Hematopoietic multipotent progenitor cell treated with erythropoietin and hydrocortisone succinate and interleukin-3 and kit ligand, for 8 days (in vitro differentiated cells): ENCODE data around the gene TMEM205.
"Not testable (repeated sequence)": the region's sequence is repeated elsewhere in the genome, so short reads cannot be mapped to it uniquely, and the experiment has no call there.

Experiments
- DNase-seq: peaks from one replicate; pipeline ENCODE4 v3.0.0-alpha.2; 2015

TMEM205 gene

GRCh38 chr19:11346104-11346940, at the start of gene TMEM205, which contains the start of gene CCDC159:
TMEM205 (minus strand) TSS chr19:11346268; CDS start chr19:11345619, 649 bp downstream.
CCDC159 (plus strand) TSS chr19:11346519; CDS start chr19:11346607, 88 bp downstream.
- DNase-seq, result peak; percentile 99

GRCh38 chr19:11390933-11391680, 45.0 kb upstream of the TMEM205 start:
- no peak for DNase-seq

GRCh38 chr19:11390359-11390758, 44.3 kb upstream of the TMEM205 start:
- DNase-seq, result no peak

- DNase-seq, result no peak
Observed at GRCh38 chr19:11387162-11388034, 41.3 kb upstream of the TMEM205 start.

- peak; percentile 41 for DNase-seq
Observed at GRCh38 chr19:11384778-11385129, 38.7 kb upstream of the TMEM205 start.

- DNase-seq, result no peak
Observed at GRCh38 chr19:11383706-11384048, 37.6 kb upstream of the TMEM205 start.

GRCh38 chr19:11382898-11383705, 37.0 kb upstream of the TMEM205 start:
- peak; percentile 90 for DNase-seq

GRCh38 chr19:11380653-11381537, 34.8 kb upstream of the TMEM205 start:
- DNase-seq, result peak; percentile 98

- DNase-seq, result no peak
Observed at GRCh38 chr19:11379857-11380350, 33.8 kb upstream of the TMEM205 start.

GRCh38 chr19:11379269-11379845, 33.3 kb upstream of the TMEM205 start:
- not testable (repeated sequence) for DNase-seq

- peak; percentile 46 for DNase-seq
Observed at GRCh38 chr19:11378319-11379189, 32.5 kb upstream of the TMEM205 start.

- DNase-seq, result no peak
Observed at GRCh38 chr19:11377756-11378155, 31.7 kb upstream of the TMEM205 start.

- peak; percentile 70 for DNase-seq
Observed at GRCh38 chr19:11377237-11377636, 31.2 kb upstream of the TMEM205 start.

- peak; percentile 70 for DNase-seq
Observed at GRCh38 chr19:11375143-11375948, 29.3 kb upstream of the TMEM205 start.

GRCh38 chr19:11374433-11375142, 28.5 kb upstream of the TMEM205 start, which contains the start of gene SWSAP1:
SWSAP1 (plus strand) TSS chr19:11374666; CDS start chr19:11374681, 15 bp downstream.
- peak; percentile 100 for DNase-seq

GRCh38 chr19:11373885-11374432, 27.9 kb upstream of the TMEM205 start:
- DNase-seq, result no peak

GRCh38 chr19:11373166-11373884, 27.3 kb upstream of the TMEM205 start:
- peak; percentile 66 for DNase-seq
